Adipose tissue (tissue), 3 donors: ENCODE data around the gene BMP2K. TPM values are rescaled to one million over a fixed set of nuclear protein-coding genes. Genes with fewer than 3 reads are reported as not detected.

ENCODE experiments used
- H3K27ac ChIP-seq: one replicate; pipeline ENCODE4 v1.5.1; 2013; ENCODE audit warnings: low read depth, low read length
- WGBS, 3 donors: extraction: QIAGEN DNeasy Blood & Tissue Kit; methylation state at CpG; one replicate each; pipeline ENCODE4 v1.1.7; 2013; 5-methylcytosine and 5-hydroxymethylcytosine counted together
- polyA plus RNA-seq, 3 donors: library from polyadenylated mRNA; stranded (reverse); fragments of 200-250 nt; gene quantifications; one replicate each; pipeline ENCODE4 v1.2.3, GENCODE V29; 2013
- donor health status: healthy with polysubstance abuse.
- donor health status: Bipolar disorder and iron deficiency.
- donor health status: healthy.

The BMP2K gene
- polyA plus RNA-seq, 3 donors: 2.9 to 15.4 (median 6.7) TPM

GRCh38 chr4:78762529-78762928 lies 13.6 kb upstream of the BMP2K start:
- H3K27ac ChIP-seq: no peak overlapping the region
- WGBS, 3 donors: 70 to 96% (median 94%) methylated on average over 2 of the region's 2 CpGs

DNA sequence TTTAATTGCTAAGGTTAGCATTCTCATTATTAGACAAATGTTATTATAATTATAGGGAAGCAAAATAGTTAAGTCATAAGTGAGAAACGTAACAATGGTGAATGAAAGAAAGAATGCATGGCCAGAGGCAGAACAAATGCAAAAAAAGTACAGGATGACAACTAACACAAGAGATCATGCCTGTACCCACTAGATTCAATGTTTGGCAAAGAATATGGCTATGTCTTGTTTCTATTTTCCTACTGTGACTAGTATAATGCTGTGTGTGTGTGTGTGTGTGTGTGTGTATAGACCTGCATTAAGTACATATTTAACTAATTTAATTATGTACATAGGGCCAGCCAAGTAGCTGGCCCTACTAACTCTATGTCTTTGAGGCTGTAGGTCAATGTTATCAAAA lies 12.9 kb upstream of the BMP2K start:
- WGBS, 3 donors: 56 to 84% (median 74%) methylated on average over 1 of the region's 1 CpG
- no peak overlapping the region for H3K27ac ChIP-seq

GRCh38 chr4:78763763-78764387 lies 12.3 kb upstream of the BMP2K start:
- H3K27ac ChIP-seq: no peak overlapping the region
- WGBS, 3 donors: 94 to 96% (median 95%) methylated on average over 3 of the region's 3 CpGs

GRCh38 chr4:78764498-78764961 lies 11.6 kb upstream of the BMP2K start:
- no peak overlapping the region for H3K27ac ChIP-seq

DNA sequence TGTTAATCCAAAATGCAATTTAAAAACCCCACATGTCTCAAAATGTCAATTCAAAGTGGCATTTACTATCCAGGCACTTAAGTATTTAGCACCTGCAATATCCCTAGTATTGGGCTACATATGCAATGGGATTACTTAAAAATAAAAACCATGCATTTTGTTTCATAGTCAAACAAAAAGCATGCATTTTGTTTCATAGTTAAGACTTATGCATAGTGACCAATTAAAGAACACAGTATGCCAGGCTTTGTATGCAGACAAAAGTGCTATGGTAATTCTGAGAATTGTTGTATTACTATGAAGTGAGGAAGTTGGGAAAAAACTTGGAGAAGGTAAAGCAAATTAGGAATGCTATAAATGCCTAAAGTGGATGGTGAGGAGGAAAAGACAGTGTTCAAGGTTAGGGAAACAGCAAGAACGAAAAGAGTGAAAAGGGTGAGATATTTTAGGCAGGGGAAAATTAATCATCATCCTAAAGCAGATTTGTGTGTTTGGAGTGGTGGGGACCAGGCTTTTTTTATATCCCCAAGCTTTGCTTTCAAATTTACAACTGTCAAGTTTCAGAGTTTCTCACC lies 10.6 kb upstream of the BMP2K start:
- no peak overlapping the region for H3K27ac ChIP-seq
- 27 to 48% (median 33%) methylated on average over 1 of the region's 1 CpG for WGBS, 3 donors

- no peak overlapping the region for H3K27ac ChIP-seq
- WGBS, 3 donors: 44 to 68% (median 46%) methylated on average over 3 of the region's 3 CpGs
Observed at GRCh38 chr4:78766026-78766425, 10.1 kb upstream of the BMP2K start.

DNA sequence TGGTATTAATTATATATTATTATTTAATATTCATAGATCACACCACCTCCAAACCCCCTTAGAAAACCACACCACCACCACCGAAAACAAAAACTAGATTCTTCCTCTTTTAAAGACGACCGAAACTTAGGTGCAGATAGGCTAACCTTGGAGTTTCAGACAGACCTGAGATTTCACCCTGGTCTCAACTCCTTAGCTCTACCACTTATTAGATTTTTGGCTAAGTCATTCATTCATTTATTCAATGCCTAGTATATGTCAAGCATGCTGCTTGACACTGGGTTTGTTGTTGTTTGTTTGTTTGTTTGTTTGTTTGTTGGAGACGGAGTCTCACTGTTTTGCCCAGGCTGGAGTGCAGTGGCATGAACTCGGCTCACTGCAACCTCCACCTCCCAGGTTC lies 9.5 kb upstream of the BMP2K start:
- no peak overlapping the region for H3K27ac ChIP-seq
- 80 to 86% (median 80%) methylated on average over 5 of the region's 5 CpGs for WGBS, 3 donors

- H3K27ac ChIP-seq: no peak overlapping the region
Observed at GRCh38 chr4:78767350-78767749, 8.8 kb upstream of the BMP2K start.

DNA sequence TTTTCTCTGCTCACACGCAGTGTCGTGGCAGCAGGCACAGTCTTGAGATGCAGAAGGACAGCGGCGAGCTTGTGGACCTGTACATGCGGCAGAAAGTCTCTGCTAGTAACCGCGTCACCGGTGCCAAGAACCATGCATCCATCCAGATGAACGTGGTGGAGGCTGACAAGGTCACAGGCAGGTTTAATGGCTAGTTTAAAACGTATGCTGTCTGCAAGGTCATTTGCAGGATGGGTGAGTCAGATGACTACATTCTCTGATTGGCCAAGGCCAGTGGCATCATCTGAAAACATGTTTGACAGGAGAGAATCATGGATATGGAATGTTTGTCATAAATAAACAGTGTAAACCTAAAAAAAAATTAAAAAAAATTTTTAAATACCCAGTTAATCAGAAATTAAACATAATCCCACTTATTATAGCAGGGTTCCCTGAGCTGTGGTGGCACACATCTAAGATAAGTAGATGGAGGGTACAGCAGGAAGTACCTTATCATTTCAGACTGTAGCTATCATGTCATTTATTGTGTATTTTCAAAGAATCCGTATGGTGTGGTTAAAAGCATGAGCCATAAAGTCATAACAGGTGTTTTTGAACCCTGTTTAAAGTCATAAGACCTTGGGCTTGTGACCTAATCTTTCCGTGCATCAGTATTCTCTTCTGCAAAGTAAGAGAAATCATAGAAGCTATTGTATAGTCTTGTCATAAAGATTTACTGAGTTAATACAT lies 7.5 kb upstream of the BMP2K start:
- WGBS, 3 donors: 74 to 82% (median 81%) methylated on average over 12 of the region's 12 CpGs
- no peak overlapping the region for H3K27ac ChIP-seq

GRCh38 chr4:78770091-78770642 lies 6.0 kb upstream of the BMP2K start:
- WGBS, 3 donors: 63 to 93% (median 89%) methylated on average over 3 of the region's 3 CpGs
- H3K27ac ChIP-seq: no peak overlapping the region

DNA sequence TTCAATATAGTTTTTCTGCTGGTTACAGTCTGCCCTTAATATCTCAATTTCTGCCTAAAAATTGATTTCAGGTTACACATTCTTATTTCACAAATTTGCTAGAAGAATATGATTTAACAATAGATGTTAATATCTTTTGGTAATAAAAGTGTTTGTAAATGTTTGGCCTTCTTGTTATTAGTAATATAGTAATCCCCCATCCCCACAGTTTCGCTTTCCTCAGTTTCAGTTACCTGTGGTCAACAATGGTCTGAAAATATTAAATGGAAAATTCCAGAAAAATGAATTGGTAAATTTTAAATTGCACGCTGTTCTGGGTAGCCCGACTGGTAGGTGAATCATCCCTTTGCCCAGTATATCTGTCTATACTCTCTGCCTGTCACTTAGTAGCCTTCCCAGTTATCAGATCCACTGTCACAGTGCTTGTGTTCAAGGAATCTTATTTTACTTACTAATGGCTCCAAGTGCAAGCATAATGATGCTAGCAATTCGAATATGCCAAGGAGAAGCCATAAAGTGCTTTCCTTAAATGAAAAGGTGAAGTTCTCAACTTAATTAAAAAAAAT lies 3.5 kb upstream of the BMP2K start:
- 91 to 94% (median 93%) methylated on average over 4 of the region's 4 CpGs for WGBS, 3 donors

GRCh38 chr4:78774417-78774816 lies 1.7 kb upstream of the BMP2K start:
- H3K27ac ChIP-seq: no peak overlapping the region
- 47 to 65% (median 52%) methylated on average over 3 of the region's 3 CpGs for WGBS, 3 donors

More for the DNA sequence above, 3.5 kb upstream of the BMP2K start:
- no peak overlapping the region for H3K27ac ChIP-seq

DNA sequence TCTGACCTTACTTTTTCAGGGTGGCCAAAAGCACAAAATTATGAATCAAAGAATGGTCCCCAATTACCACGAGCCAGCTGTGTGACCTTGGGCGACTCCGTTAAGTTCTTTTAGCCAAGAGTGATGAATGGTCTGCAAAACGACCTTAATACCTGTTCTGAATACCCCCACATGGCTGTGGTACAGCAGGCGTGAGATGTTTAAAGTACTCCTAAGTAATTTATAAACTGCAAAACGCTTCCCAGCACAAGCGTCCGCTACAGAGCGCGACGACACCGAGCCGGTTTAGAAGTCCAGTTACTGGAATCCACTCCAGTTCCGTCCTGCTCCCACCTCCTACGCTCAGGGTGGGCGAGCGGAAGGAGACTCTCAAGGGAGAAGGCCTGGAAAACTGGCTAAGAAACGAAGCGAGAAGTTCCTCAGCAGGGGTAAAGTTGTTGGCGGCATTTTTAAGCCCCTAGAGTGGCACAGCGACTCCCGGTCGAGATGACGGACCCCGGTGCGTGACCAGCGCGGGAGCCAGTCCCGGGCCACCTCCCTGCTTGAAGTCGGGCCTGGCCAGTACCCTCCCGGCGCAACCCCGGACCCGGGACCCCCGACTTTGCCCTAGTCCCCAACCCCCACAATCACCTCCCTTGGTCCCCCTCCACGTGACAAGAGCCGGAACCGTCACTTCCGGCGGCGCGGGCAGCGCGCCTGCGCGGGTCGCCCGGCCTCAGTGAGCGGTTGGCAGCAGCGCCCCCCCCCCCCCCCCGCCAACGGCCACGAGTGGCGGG lies 659 bp upstream of the BMP2K start:
- 0 to 1% (median 1%) methylated on average over 47 to 53 of the region's 54 CpGs for WGBS, 3 donors
- peak overlapping the region; percentile 71 for H3K27ac ChIP-seq

DNA sequence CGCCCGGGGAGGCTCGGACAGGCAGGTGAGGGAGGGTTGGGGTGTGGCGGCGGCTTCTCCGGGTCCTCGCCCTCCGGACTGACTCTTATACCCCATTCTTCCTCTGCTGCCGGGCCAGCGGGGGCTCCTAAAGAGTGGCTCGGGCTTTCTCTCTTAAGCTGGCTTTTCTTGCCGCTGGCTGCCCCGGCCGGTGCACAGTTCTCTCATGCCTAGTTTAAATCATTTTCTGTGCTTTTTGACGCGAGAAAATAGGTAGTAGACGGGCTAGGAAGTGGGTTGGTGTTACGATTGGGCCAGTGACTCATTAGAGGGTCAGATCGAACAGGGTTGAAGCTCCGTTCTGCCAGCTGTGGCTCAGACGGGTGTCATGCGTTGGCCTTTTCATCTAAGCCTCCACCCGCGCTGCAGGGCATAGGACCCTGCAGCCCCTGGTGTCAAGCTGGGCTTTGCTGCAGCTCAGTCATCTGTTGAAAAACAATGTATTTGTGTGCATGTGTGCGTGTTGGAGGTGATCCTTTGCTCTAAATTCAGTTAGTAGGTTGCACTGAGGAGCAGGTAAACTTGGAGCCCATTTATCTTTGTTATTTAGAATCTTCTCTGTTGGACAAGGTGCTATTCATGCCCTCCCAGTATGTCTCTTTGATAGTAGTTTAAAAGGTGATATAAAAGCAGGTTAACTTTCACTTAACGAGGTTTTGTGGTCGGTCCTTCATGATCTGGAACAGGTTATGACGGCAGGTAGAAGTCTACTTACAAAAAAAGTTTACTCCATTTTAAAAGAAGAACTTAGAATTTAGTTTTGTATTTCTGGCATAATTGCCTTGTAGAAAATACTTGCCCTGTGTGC lies 802 bp downstream of the BMP2K start:
- peak overlapping the region; percentile 71 for H3K27ac ChIP-seq

DNA sequence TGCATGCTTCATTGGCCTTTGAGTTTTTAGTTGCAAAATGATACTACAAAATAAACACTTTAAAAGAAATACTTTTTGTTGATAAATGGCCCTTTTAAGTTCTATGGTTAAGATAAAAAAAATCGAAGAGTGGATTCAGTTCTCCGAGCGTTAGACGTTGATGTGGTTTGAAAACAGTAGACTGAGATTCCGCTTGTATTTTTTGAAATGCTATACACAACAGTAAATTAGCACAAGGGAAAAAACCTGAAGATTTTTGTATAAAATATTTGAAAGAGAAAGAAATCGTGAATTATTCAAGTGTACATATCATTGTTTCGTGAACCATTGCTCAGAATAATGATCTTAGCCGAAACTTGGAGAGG lies 1.4 kb downstream of the BMP2K start:
- WGBS, 3 donors: 41 to 56% (median 50%) methylated on average over 8 of the region's 8 CpGs
- H3K27ac ChIP-seq: no peak overlapping the region

More for the DNA sequence above, 802 bp downstream of the BMP2K start:
- WGBS, 3 donors: 1 to 4% (median 3%) methylated on average over 26 to 28 of the region's 28 CpGs

- 89 to 95% (median 95%) methylated on average over 4 of the region's 4 CpGs for WGBS, 3 donors
Observed at GRCh38 chr4:78778530-78778929, 2.4 kb downstream of the BMP2K start.

GRCh38 chr4:78779280-78779679 lies 3.1 kb downstream of the BMP2K start:
- 77 to 85% (median 83%) methylated on average over 2 of the region's 2 CpGs for WGBS, 3 donors
- no peak overlapping the region for H3K27ac ChIP-seq

More at GRCh38 chr4:78778530-78778929, 2.4 kb downstream of the BMP2K start:
- H3K27ac ChIP-seq: no peak overlapping the region

GRCh38 chr4:78780093-78780492 lies 3.9 kb downstream of the BMP2K start:
- H3K27ac ChIP-seq: no peak overlapping the region
- 61 to 84% (median 79%) methylated on average over 2 of the region's 2 CpGs for WGBS, 3 donors
